CD4-positive, alpha-beta memory T cell (primary cell): ENCODE measurements around the gene SEC24C. TPM values are rescaled to one million over a fixed set of nuclear protein-coding genes. Genes with fewer than 3 reads are reported as not detected.

Experiments
- CTCF ChIA-PET: fragments of 350-600 bp; sonication (Branson Sonifier 250); formaldehyde crosslinking; loops from one replicate; lab custom pipeline; 2021; ENCODE audit warnings: inconsistent platforms; ENCODE audit not compliant: partially characterized antibody; lab: Charles Lee
- POLR2A ChIA-PET: fragments of 350-600 bp; sonication (Branson Sonifier 250); formaldehyde crosslinking; loops from one replicate; lab custom pipeline; 2021; ENCODE audit not compliant: partially characterized antibody; lab: Charles Lee
- DNase-seq, 5 donors: peaks; one replicate each; pipeline versions ENCODE4 v3.0.0 to v3.0.0-alpha.2; 2020 to 2022; ENCODE audit warnings: mixed read lengths in 1 of 5
- H3K27ac ChIP-seq: one replicate; pipeline ENCODE4 v1.7.0; 2013; ENCODE audit warnings: low read depth, low read length
- H3K27me3 ChIP-seq: 2 replicates; pipeline ENCODE4 v1.7.0; 2013; ENCODE audit warnings: mild to moderate bottlenecking, low read length, moderate library complexity; ENCODE audit not compliant: insufficient read depth
- H3K36me3 ChIP-seq: 2 replicates; pipeline ENCODE4 v1.7.0; 2013; ENCODE audit warnings: mild to moderate bottlenecking, low read length, moderate library complexity; ENCODE audit not compliant: insufficient read depth
- H3K4me1 ChIP-seq: 2 replicates; pipeline ENCODE4 v1.7.0; 2013; ENCODE audit warnings: mild to moderate bottlenecking, low read length, moderate library complexity; ENCODE audit not compliant: insufficient read depth
- H3K4me3 ChIP-seq, 2 donors: one replicate each; pipeline ENCODE4 v1.7.0; 2013; ENCODE audit warnings: low read length in 2 of 2, mild to moderate bottlenecking in 1 of 2
- H3K9me3 ChIP-seq, 2 donors: one replicate each; pipeline ENCODE4 v1.7.0; 2013; ENCODE audit warnings: low read length in 2 of 2, control low read depth in 1 of 2; ENCODE audit not compliant: control insufficient read depth in 1 of 2
- H3K27ac Mint-ChIP-seq, 7 donors: one replicate each; pipeline ENCODE4 v1.8.0; 2020 to 2021; ENCODE audit warnings: mixed read lengths in 7 of 7, mild to moderate bottlenecking in 6 of 7, inconsistent platforms in 3 of 7, moderate library complexity in 3 of 7
- H3K27me3 Mint-ChIP-seq, 2 donors: one replicate each; pipeline ENCODE4 v1.8.0; 2020 to 2021; ENCODE audit warnings: mixed read lengths in 2 of 2
- H3K36me3 Mint-ChIP-seq, 2 donors: one replicate each; pipeline ENCODE4 v1.8.0; 2020 to 2021; ENCODE audit warnings: mixed read lengths in 2 of 2, inconsistent platforms in 1 of 2, mild to moderate bottlenecking in 1 of 2
- H3K4me1 Mint-ChIP-seq, 4 donors: one replicate each; pipeline ENCODE4 v1.8.0; 2020 to 2021; ENCODE audit warnings: mixed read lengths in 4 of 4, mild to moderate bottlenecking in 1 of 4
- H3K4me3 Mint-ChIP-seq, 8 donors: one replicate each; pipeline ENCODE4 v1.8.0; 2020 to 2021; ENCODE audit warnings: mixed read lengths in 8 of 8, mild to moderate bottlenecking in 7 of 8, moderate library complexity in 6 of 8, inconsistent platforms in 3 of 8
- H3K9me3 Mint-ChIP-seq, 8 donors: one replicate each; pipeline ENCODE4 v1.8.0; 2020 to 2021; ENCODE audit warnings: mixed read lengths in 8 of 8, mild to moderate bottlenecking in 5 of 8, inconsistent platforms in 3 of 8, moderate library complexity in 1 of 8
- intact Hi-C: fragments of 100-400 bp; cut with micrococcal nuclease; formaldehyde crosslinking; loops from one replicate; pipeline ENCODE4 v1.15.1; 2023
- polyA plus RNA-seq, 2 donors: library from polyadenylated mRNA; unstranded; fragments of 300-500 nt; fragmentation: Illumina TruSeq; gene quantifications; one replicate each; pipeline ENCODE4 v1.2.3, GENCODE V29; 2021
- total RNA-seq, 2 experiments: library from RNA; stranded (reverse); gene quantifications; one replicate each; pipeline ENCODE4 v1.2.3, GENCODE V29; 2021

The SEC24C gene
- total and polyA plus RNA-seq, 4 experiments from 2014 or later = 32.5 to 127 (median 97.5) TPM

GRCh38 chr10:73818402-73818801 is 74.2 kb downstream of the SEC24C start:
- H3K9me3 ChIP-seq = no peaks in the 10 kb centered on the region
- CTCF ChIA-PET = interaction anchor here (1.0 kb wide), 1 partner anchor 61 kb away, joined by 3 read pairs; no protein-coding TSS in a partner anchor
- H3K4me1 ChIP-seq = no peaks in the 10 kb centered on the region
- intact Hi-C loops = no loop called here
- H3K36me3 Mint-ChIP-seq = peaks cover 49 to 69% of the 10 kb centered on the region in 2 donors
- H3K27me3 Mint-ChIP-seq = no peaks in the 10 kb centered on the region
- H3K4me1 Mint-ChIP-seq = peaks cover 0 to 4% (median 2%) of the 10 kb centered on the region in 4 donors
- no peaks in the 10 kb centered on the region for H3K9me3 Mint-ChIP-seq
- POLR2A ChIA-PET = interaction anchor here (1.6 kb wide), 1 partner anchor 46 kb away, joined by 6 read pairs; a partner anchor contains a TSS
- DNase-seq = no peak
- H3K4me3 ChIP-seq = no peak overlapping the region
- peaks cover 47% of the 10 kb centered on the region for H3K36me3 ChIP-seq
- H3K4me3 Mint-ChIP-seq = no peak overlapping the region
- H3K27ac Mint-ChIP-seq = peak overlapping the region in 2 of 7 donors; percentile 42 to 70
- no peaks in the 10 kb centered on the region for H3K27me3 ChIP-seq
- no peak overlapping the region for H3K27ac ChIP-seq

GRCh38 chr10:73819081-73819480 is 74.9 kb downstream of the SEC24C start:
- H3K4me1 Mint-ChIP-seq = peaks cover 0 to 3% (median under 1%) of the 10 kb centered on the region in 4 donors
- H3K4me3 Mint-ChIP-seq = no peak overlapping the region
- intact Hi-C loops = no loop called here
- DNase-seq = no peak
- H3K27me3 Mint-ChIP-seq = no peaks in the 10 kb centered on the region
- no peaks in the 10 kb centered on the region for H3K9me3 Mint-ChIP-seq
- H3K27ac Mint-ChIP-seq = peak overlapping the region in 3 of 7 donors; percentile 13 to 29 (median 25)
- Histone ChIP-seq H3K27me3 (no peaks in the 10 kb centered on the region), H3K9me3 (no peaks in the 10 kb centered on the region), H3K4me1 (no peaks in the 10 kb centered on the region), H3K36me3 (peaks cover 47% of the 10 kb centered on the region), H3K4me3 (no peak overlapping the region), H3K27ac (no peak overlapping the region)
- ChIA-PET CTCF (interaction anchor here (0.5 to 1.0 kb wide), 2 partner anchors 60 to 139 kb away, joined by 3 to 4 read pairs; no protein-coding TSS in a partner anchor), POLR2A (interaction anchor here (1.6 kb wide), 1 partner anchor 47 kb away, joined by 6 read pairs; a partner anchor contains a TSS)
- peaks cover 44 to 70% of the 10 kb centered on the region in 2 donors for H3K36me3 Mint-ChIP-seq

- Histone ChIP-seq H3K27ac (no peak overlapping the region), H3K27me3 (no peaks in the 10 kb centered on the region), H3K4me3 (no peak overlapping the region), H3K36me3 (peaks cover 47% of the 10 kb centered on the region), H3K4me1 (no peaks in the 10 kb centered on the region), H3K9me3 (no peaks in the 10 kb centered on the region)
- H3K9me3 Mint-ChIP-seq = no peaks in the 10 kb centered on the region
- POLR2A ChIA-PET = interaction anchor here (1.6 kb wide), 1 partner anchor 47 kb away, joined by 6 read pairs; a partner anchor contains a TSS
- DNase-seq = no peak
- intact Hi-C loops = no loop called here
- peak overlapping the region in 3 of 7 donors; percentile 17 to 83 (median 65) for H3K27ac Mint-ChIP-seq
- H3K36me3 Mint-ChIP-seq = peaks cover 41 to 74% of the 10 kb centered on the region in 2 donors
- H3K4me1 Mint-ChIP-seq = peaks cover 0 to 3% (median under 1%) of the 10 kb centered on the region in 4 donors
- H3K4me3 Mint-ChIP-seq = no peak overlapping the region
- H3K27me3 Mint-ChIP-seq = no peaks in the 10 kb centered on the region
- CTCF ChIA-PET = interaction anchor here (0.5 kb wide), 1 partner anchor 139 kb away, joined by 4 read pairs; no protein-coding TSS in a partner anchor
Measured at GRCh38 chr10:73819513-73820093, 75.4 kb downstream of the SEC24C start.

Other genes starting within 250 kb of the SEC24C start
- 10 to 100 TPM; 47.4 to 48.1 TPM for gene PPP3CB, start 248.3 kb upstream of the SEC24C start, total RNA-seq
- gene PPP3CB, start 248.3 kb upstream of the SEC24C start, polyA plus RNA-seq = 1 to 10 TPM; 8.9 to 9.6 TPM
- 1 to 10 TPM; 7.4 to 7.6 TPM for gene USP54, start 153.0 kb upstream of the SEC24C start, total RNA-seq
- 1 to 10 TPM in 1 of 2 donors, under 1 TPM in 1; 0.04 to 1.4 TPM for gene USP54, start 153.0 kb upstream of the SEC24C start, polyA plus RNA-seq
- gene MYOZ1, start 102.9 kb upstream of the SEC24C start, total RNA-seq = not detected
- not detected for gene MYOZ1, start 102.9 kb upstream of the SEC24C start, polyA plus RNA-seq
- gene SYNPO2L, start 88.3 kb upstream of the SEC24C start, total RNA-seq = not detected
- not detected for gene SYNPO2L, start 88.3 kb upstream of the SEC24C start, polyA plus RNA-seq
- gene AGAP5, start 46.3 kb upstream of the SEC24C start, total RNA-seq = 10 to 100 TPM; 13.6 to 15.3 TPM
- under 1 TPM in 1 of 2 donors, not detected in 1; 0.15 TPM for gene AGAP5, start 46.3 kb upstream of the SEC24C start, polyA plus RNA-seq
- gene CHCHD1, start 37.7 kb downstream of the SEC24C start, total RNA-seq = 10 to 100 TPM; 21.8 to 24.0 TPM
- gene CHCHD1, start 37.7 kb downstream of the SEC24C start, polyA plus RNA-seq = 10 to 100 TPM; 33.1 to 56.0 TPM
- gene ZSWIM8, start 41.2 kb downstream of the SEC24C start, total RNA-seq = 100 to 1,000 TPM in 1 of 2 experiments, 10 to 100 TPM in 1; 93.3 to 100 TPM
- 10 to 100 TPM in 1 of 2 donors, 1 to 10 TPM in 1; 4.5 to 24.6 TPM for gene ZSWIM8, start 41.2 kb downstream of the SEC24C start, polyA plus RNA-seq
- 10 to 100 TPM; 84.8 to 87.7 TPM for gene NDST2, start 67.2 kb downstream of the SEC24C start, total RNA-seq
- 10 to 100 TPM; 14.4 to 33.7 TPM for gene NDST2, start 67.2 kb downstream of the SEC24C start, polyA plus RNA-seq
- 10 to 100 TPM; 64.3 to 70.4 TPM for gene CAMK2G, start 130.2 kb downstream of the SEC24C start, total RNA-seq
- gene CAMK2G, start 130.2 kb downstream of the SEC24C start, polyA plus RNA-seq = 1 to 10 TPM; 3.8 to 7.8 TPM
- under 1 TPM; 0.64 to 0.91 TPM for gene PLAU, start 166.8 kb downstream of the SEC24C start, total RNA-seq
- gene PLAU, start 166.8 kb downstream of the SEC24C start, polyA plus RNA-seq = not detected